NCI-H460 (cell line): ENCODE data around the gene FMN2. TPM values are rescaled to one million over a fixed set of nuclear protein-coding genes. Genes with fewer than 3 reads are reported as not detected.

Experiments used
- DNase-seq: peaks from one replicate; pipeline ENCODE4 v3.0.0-alpha.2; 2016; ENCODE audit warnings: low read depth; ENCODE audit errors: extremely low read depth
- polyA plus RNA-seq: library from polyadenylated mRNA; depleted of rRNA; stranded (reverse); fragments of >200 nt; gene quantifications from 2 replicates; pipeline ENCODE4 v1.2.3, GENCODE V29; 2014; cell fraction: nucleus; rRNA removed
- total RNA-seq: library from RNA; depleted of rRNA; stranded (reverse); fragments of >200 nt; shearing (Covaris generic); gene quantifications from 2 replicates; pipeline ENCODE4 v1.2.3, GENCODE V29; 2014; rRNA removed

FMN2 gene
- 6.4 and 7.5 TPM in 2 replicates for total RNA-seq
- polyA plus RNA-seq = 7.7 and 19.0 TPM in 2 replicates

- peak; percentile 16 for DNase-seq
Measured at GRCh38 chr1:240091614-240092300, at the start of gene FMN2. FMN2 (plus strand) TSS chr1:240091883; CDS start chr1:240092110, 227 bp downstream.

GRCh38 chr1:240044620-240045019, 47.1 kb upstream of the FMN2 start:
- no peak for DNase-seq

- no peak for DNase-seq
Measured at GRCh38 chr1:240046000-240046399, 45.7 kb upstream of the FMN2 start.

DNA sequence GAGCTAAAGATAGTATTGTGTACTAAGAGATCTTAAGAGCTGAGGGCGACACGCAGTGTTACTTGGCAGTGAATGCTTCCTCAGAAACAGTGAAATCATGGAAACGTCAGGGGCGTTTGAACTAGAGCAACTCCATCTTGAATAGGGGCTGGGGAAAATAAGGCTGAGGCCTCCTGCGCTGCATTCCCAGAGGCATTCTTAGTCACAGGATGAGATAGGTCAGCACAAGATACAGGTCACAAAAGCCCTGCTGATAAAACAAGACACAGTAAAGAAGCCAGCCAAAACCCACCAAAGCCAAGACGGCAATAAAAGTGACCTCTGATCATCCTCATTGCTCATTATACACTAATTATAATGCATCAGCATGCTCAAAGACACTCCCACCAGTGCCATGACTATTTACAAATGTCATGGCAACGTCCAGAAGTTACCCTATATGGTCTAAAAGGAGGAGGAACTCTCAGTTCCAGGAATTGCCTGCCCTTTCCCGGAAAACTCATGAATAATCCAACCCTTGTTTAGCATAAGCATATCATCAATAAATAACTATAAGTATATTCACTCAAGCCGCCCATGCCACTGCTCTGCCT, 37.5 kb upstream of the FMN2 start:
- no peak for DNase-seq

GRCh38 chr1:240055936-240056335, 35.7 kb upstream of the FMN2 start:
- DNase-seq = no peak

DNA sequence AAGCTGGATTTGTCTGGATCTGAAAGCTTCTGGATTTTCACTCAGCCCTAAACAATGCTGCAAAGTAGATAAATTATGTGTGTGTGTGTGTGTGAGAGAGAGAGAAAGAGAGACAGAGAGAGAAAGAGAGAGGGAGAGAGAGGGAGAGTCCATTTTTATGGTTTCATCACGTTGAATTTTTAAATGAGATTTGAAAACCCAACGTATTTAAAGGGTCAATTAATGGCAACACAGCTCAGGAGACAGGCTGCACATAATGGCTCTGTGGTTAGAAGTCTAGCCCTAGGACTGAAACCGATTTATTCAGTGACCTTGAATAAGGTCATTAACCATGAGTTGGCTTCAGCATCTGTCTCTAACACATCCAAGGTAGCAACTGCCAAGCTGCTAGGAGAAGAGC, 35.3 kb upstream of the FMN2 start:
- no peak for DNase-seq

GRCh38 chr1:240058049-240058448, 33.6 kb upstream of the FMN2 start:
- no peak for DNase-seq

GRCh38 chr1:240068961-240069360, 22.7 kb upstream of the FMN2 start:
- no peak for DNase-seq

- DNase-seq = no peak
Measured at GRCh38 chr1:240070188-240070587, 21.5 kb upstream of the FMN2 start.

GRCh38 chr1:240073097-240073496, 18.6 kb upstream of the FMN2 start:
- DNase-seq = no peak

DNA sequence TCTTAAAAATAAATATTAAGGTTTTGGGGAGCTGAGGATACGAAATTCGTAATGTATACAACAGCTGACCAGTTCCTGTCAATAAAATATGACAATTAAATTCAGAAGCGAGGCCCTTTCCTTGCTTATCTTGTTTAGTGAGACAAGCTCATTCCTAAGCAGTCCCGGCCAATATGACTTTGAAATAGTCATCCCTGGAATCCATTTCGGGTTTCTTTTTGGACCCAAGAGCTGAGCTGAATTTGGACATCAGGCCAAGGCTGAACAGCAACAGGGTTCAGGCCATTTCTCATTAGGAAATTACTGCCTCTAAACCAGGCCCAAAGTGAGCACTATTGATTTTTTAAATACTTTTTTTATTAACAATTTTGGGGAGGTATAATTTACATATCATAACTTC, 17.3 kb upstream of the FMN2 start:
- DNase-seq = no peak

DNA sequence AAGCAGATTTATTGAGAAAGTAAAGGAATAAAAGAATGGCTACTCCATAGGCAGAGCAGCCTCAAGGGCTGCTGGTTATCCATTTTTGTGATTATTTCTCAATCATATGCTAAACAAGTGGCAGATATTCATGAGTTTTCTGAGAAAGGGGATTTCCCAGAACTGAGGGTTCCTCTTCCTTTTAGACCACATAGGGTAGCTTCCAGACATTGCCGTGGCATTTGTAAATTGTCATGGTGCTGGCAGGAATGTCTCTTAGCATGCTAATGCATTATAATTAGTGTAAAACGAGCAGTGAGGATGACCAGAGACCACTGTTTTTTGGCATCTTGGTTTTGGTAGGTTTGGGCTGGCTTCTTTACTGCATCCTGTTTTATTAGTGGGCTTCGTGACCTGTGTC, 16.8 kb upstream of the FMN2 start:
- no peak for DNase-seq

GRCh38 chr1:240084337-240084736, 7.3 kb upstream of the FMN2 start:
- DNase-seq = no peak

GRCh38 chr1:240084749-240085148, 6.9 kb upstream of the FMN2 start:
- DNase-seq = no peak

DNA sequence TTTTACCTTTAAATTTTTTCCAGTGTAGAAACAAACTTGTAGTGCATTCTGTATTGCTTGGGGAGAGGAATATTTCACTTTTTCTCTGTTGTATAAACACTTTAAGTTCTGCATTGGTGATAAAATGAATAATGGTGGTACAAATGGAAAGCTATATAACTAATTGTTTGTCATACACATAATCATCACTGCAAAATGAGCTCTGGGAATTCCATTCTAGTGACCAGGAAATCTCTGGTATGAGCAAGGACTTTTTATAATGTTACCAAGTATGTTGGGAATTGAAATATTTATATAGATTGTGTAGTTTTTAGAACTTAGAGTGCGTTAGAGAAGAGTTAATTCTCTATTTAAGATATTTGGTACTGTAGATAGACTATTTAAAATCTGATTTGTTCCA, 5.0 kb upstream of the FMN2 start:
- no peak for DNase-seq

DNA sequence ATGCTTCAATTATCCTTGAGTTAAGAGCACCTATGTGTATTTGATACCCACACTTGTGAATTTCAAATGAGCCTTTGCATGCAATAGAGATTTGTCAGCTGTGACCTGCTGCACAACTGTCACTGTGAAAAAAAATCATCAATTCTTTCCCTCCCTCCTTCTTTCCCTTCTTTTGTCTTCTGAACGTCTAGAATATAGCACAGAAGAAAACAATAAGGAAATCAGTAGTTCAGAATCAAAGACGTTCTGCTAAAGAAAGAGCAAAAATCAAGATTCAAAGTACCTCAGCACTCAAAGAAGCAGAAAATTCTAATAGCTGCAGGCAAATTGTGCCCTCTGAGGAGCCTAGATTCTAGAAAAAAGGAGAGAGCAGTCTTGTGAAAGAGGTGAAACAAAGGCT, 1.7 kb upstream of the FMN2 start:
- DNase-seq = no peak

DNA sequence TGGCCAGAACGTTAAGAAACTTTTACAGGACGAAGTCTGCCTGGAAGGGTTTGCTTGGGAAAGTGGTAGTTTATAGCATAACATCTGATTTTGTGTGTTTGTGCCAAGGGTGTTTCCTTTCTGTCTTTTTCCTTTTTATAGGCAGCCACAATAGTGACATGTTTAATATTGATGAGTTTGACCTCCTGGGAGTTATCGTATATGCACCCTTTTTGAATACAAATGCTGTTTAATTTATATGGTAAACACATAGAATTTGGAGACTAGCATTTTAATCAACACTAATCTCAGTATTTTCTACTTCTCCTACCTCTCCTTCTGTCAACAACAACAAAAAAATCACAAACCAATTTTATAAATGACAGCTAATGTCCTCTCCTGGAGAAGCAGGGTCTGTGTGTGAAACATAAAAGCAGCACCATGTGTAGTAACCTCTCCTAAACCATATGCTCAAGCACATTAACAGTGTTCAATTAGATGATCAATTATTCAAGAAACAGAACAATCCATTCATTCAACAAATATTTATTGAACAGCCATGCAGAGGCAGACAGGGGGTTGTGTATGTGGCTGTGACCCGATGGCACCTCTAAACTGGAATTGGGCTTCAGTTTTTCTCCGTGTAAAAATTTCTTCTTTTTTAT, 604 bp upstream of the FMN2 start:
- no peak for DNase-seq

DNA sequence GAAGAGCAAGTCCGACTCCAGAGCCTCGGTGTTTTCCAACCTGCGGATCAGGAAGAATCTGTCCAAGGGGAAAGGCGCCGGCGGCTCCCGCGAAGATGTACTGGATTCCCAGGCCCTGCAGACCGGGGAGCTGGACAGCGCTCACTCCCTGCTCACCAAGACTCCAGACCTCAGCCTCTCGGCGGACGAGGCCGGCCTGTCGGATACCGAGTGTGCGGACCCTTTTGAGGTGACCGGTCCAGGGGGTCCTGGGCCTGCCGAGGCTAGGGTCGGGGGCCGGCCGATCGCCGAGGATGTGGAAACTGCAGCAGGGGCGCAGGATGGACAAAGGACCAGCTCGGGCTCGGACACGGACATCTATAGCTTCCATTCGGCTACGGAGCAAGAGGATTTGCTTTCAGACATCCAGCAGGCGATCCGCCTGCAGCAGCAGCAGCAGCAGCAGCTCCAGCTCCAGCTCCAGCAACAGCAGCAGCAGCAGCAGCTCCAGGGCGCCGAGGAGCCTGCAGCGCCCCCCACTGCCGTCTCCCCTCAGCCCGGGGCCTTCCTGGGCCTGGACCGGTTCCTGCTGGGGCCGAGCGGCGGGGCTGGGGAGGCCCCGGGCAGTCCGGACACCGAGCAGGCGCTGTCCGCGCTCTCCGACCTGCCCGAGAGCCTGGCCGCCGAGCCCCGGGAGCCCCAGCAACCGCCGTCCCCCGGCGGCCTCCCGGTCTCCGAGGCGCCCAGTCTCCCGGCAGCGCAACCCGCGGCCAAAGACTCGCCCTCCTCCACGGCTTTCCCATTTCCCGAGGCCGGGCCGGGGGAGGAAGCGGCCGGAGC, 827 bp downstream of the FMN2 start:
- DNase-seq = peak; percentile 19

GRCh38 chr1:240093120-240093961, 1.7 kb downstream of the FMN2 start:
- DNase-seq = no peak

DNA sequence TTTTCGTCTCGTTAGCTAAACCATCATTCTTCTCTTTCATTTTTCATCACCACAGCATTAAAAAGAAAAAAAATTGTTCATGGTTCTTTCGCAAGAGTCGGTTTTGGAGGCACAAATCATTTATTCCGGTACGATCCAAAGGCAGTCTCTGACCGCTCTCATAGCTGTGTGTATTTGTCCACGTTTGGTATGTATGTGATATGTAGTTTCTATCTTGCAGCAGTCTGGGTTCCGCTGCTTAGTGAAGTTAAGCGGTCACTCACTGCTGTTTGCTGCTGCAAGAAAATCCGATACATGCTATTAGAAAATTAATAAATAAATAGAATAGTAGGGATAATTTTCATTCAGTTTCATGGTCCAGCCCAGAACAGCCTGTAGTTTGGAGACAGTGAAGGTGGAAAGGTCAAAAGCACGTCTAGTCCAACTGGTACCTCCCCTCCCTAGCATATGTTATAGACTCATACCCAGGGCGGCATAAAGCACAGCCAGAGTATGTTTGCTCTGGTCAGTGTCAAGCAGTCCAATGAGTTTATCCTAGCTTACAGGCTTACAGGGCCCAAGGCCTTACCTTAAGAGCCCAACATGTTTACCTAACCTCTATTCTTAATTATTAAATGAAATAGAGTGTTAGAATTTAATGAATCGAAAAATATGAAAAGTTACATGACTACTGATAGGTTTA, 2.5 kb downstream of the FMN2 start:
- DNase-seq = no peak
